Skeletal muscle tissue (tissue), 4 donors: ENCODE results near the gene MYCL. TPM values are rescaled to one million over a fixed set of nuclear protein-coding genes. Genes with fewer than 3 reads are reported as not detected.

Experiments
- H3K27ac ChIP-seq: one replicate; pipeline ENCODE4 v1.7.0; 2013; ENCODE audit warnings: mild to moderate bottlenecking, low read depth, low read length, inconsistent platforms
- H3K27me3 ChIP-seq, 3 donors: one replicate each; pipeline ENCODE4 v1.7.0; 2013; ENCODE audit warnings: low read length in 3 of 3; ENCODE audit not compliant: control insufficient read depth in 3 of 3, insufficient read depth in 3 of 3
- H3K36me3 ChIP-seq, 3 donors: one replicate each; pipeline ENCODE4 v1.7.0; 2013; ENCODE audit warnings: low read length in 3 of 3; ENCODE audit not compliant: control insufficient read depth in 3 of 3, insufficient read depth in 3 of 3
- H3K4me1 ChIP-seq, 3 donors: one replicate each; pipeline ENCODE4 v1.7.0; 2013; ENCODE audit warnings: low read length in 3 of 3, mild to moderate bottlenecking in 3 of 3; ENCODE audit not compliant: control insufficient read depth in 3 of 3, insufficient read depth in 3 of 3
- H3K4me3 ChIP-seq, 3 donors: one replicate each; pipeline ENCODE4 v1.7.0; 2013; ENCODE audit warnings: low read length in 3 of 3
- H3K9ac ChIP-seq, 3 donors: one replicate each; pipeline ENCODE4 v1.7.0; 2013; ENCODE audit warnings: low read length in 3 of 3, mild to moderate bottlenecking in 3 of 3, moderate library complexity in 2 of 3, low read depth in 1 of 3
- H3K9me3 ChIP-seq, 3 donors: one replicate each; pipeline ENCODE4 v1.7.0; 2013; ENCODE audit warnings: low read length in 3 of 3; ENCODE audit not compliant: control insufficient read depth in 3 of 3
- total RNA-seq: library from RNA; depleted of rRNA; stranded (reverse); fragments of >200 nt; gene quantifications from one replicate; pipeline ENCODE4 v1.2.3, GENCODE V29; 2014
- donor health status: Osteomylitis.

Gene MYCL
- total RNA-seq, 1 donor from 2014 or later: 1.0 TPM

DNA sequence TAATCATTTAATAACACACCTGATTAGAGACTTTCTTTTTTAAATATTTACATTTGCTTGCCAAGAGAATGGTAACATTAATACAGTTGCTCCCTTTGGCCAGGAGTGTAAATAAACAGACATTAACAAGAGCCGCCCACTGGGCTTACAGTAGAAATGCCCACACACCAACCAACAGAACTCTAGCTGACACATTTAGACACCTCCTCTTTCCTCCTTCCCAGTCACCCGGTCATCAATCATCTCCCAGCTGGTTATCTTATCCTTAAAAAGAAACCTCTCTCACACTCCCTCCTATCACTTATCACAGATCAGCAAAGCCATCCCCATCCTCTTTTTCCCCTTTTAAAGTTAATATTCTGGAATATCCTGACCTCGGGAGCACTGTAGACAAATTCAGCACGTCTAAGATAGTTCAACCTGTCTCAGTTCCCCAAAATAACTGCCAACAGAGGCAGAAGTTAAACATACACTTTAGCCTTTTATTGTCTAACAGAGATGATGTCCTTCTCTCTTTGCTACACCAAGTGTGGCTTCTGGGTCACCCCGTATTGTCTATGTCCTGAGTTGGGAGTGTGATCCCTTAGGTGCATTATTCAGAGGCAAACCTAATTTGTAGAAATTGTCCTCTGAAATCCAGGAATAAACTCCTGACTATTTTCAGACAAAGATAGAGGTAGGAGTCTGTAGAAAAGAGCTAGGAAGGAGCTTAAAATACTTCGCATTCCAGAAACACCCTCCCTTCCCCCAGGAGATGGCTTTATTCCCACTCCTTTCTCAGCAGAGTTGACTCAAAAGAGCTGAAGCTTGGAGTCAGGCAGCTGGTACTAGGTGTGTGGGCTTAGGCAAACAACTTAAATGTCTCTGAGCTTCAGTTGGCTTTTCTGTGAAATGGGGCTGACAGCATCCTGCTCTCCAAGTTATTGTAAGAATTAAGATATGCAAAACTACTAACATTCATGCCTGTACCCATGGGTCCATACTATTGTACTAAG lies 8.8 kb downstream of the MYCL start:
- Histone ChIP-seq H3K36me3 (no peaks in the 10 kb centered on the region), H3K27me3 (no peaks in the 10 kb centered on the region), H3K4me3 (no peak overlapping the region), H3K27ac (no peak overlapping the region), H3K9me3 (no peaks in the 10 kb centered on the region), H3K4me1 (peaks cover 0 to 3% (median 0%) of the 10 kb centered on the region in 3 donors), H3K9ac (no peak overlapping the region)

- no peaks in the 10 kb centered on the region for H3K36me3 ChIP-seq
- H3K4me1 ChIP-seq: peaks cover 0 to 2% (median 0%) of the 10 kb centered on the region in 3 donors
- no peak overlapping the region for H3K27ac ChIP-seq
- H3K27me3 ChIP-seq: no peaks in the 10 kb centered on the region
- H3K9me3 ChIP-seq: no peaks in the 10 kb centered on the region
- H3K9ac ChIP-seq: no peak overlapping the region
- no peak overlapping the region for H3K4me3 ChIP-seq
Measured at GRCh38 chr1:39890880-39891279, 10.8 kb downstream of the MYCL start.

- Histone ChIP-seq H3K9ac (no peak overlapping the region), H3K4me1 (no peaks in the 10 kb centered on the region), H3K4me3 (no peak overlapping the region), H3K36me3 (no peaks in the 10 kb centered on the region), H3K27me3 (no peaks in the 10 kb centered on the region), H3K9me3 (no peaks in the 10 kb centered on the region), H3K27ac (no peak overlapping the region)
Measured at GRCh38 chr1:39890273-39890672, 11.4 kb downstream of the MYCL start.

DNA sequence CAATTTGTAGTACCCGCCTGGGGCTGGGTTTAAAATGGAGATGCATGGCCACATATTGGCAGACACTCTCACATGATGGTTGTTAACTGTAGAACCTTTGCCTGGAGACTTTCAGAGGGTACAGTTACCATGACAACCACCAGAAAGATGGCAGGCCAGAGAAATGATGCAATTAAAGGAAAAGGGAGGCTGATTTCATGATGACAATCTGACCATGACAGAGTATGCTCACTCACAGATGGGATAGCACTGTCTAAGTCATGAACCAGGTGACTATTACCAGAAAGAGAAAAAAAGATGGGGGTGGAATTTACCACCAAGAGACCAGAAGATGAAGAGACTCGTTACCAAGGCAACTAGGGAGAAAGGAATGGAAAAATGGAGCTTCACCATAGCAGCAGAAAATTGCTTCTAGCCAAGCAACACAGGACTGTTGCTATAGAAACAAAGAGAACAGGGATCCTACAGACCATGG lies 14.9 kb downstream of the MYCL start:
- H3K4me1 ChIP-seq: peaks cover 10 to 14% (median 11%) of the 10 kb centered on the region in 3 donors
- H3K9ac ChIP-seq: no peak overlapping the region
- no peak overlapping the region for H3K4me3 ChIP-seq
- H3K27ac ChIP-seq: no peak overlapping the region
- no peaks in the 10 kb centered on the region for H3K9me3 ChIP-seq
- no peaks in the 10 kb centered on the region for H3K27me3 ChIP-seq
- no peaks in the 10 kb centered on the region for H3K36me3 ChIP-seq

DNA sequence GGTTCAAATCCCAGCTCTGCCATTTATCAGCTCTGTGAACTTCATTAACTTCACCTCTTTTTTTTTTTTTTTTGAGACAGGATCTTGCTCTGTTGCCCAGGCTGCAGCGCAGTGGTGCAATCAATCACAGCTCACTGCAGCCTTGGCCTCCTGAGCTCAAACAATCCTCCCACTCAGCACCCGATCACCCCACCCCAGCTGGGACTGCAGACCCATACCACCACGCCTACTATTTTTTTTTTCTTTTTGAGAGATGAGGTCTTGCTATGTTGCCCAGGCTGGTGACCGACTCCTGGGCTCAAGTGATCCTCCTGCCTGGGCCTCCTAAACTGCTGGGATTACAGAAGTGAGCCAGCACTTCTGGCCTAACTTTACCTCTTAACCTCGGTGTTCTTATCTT lies 16.2 kb downstream of the MYCL start:
- H3K9me3 ChIP-seq: no peaks in the 10 kb centered on the region
- no peaks in the 10 kb centered on the region for H3K36me3 ChIP-seq
- no peaks in the 10 kb centered on the region for H3K27me3 ChIP-seq
- no peak overlapping the region for H3K9ac ChIP-seq
- H3K4me3 ChIP-seq: no peak overlapping the region
- no peak overlapping the region for H3K27ac ChIP-seq
- H3K4me1 ChIP-seq: peaks cover 10 to 23% (median 13%) of the 10 kb centered on the region in 3 donors

DNA sequence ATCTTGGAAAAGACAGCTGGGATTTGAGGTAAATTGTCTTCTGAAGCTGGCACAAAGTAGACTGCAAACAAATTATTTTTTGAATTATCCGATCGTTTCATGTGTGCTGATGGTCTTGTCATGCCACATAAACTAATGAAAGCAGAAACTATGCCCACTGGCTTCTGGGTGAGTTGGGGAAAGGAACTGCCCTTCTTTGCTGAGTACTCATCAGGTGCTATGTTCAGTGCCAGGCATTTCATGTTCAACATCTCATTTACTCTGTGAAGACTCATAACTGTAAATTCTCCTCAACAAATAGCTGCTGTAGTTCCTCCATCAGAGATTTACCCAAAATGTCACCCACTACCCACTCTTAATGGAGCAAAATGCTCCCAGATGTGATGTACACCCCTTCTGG lies 19.6 kb downstream of the MYCL start:
- Histone ChIP-seq H3K27me3 (no peaks in the 10 kb centered on the region), H3K4me1 (peaks cover 15 to 30% (median 18%) of the 10 kb centered on the region in 3 donors), H3K9ac (peak overlapping the region; percentile 34 to 85 (median 77)), H3K36me3 (no peaks in the 10 kb centered on the region), H3K9me3 (no peaks in the 10 kb centered on the region), H3K4me3 (peak overlapping the region; percentile 86 to 100 (median 96)), H3K27ac (no peak overlapping the region)

DNA sequence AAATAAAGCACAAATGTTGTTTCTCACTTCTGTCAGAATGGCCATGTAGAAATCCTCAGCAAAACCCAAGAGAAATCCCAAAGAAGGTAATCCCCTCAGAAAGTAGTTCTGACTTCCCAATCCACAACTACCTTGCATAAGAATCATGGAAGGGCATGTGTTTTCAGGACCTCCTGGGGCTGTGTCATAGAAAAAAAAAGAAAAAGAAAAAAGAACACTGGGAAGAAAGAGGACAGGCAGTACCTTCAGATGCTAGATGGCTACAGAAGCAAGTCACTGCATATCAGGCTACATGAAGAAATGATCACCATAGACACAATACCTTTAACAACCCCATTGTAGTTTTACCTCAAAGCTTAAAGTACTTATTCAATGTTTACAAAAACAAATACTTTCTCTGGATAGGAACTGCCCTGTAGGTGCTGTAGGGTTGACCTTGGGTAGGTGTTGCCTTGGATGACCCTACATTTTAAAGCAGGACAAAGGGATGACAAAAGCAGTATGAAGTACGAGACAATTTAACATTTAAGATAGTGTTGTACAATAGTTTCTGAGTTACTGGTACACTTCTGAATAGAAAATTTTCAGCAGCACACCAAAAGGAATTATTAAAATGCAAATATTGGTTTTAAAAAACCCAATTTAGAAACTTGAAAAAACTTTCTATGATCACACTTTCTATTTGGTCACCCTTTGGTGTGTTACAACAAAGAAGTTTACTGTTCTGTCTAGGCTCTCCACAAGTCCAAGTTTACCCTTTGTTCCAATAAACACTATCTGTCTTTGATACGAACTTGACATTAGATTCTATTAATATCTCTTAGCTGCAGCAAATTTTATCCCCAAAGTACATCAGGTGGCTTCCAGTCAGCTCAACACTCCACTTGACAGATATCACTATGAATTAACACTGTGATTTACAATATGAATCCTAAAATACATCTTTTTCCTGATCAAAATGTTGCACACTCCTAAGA lies 23.4 kb downstream of the MYCL start:
- no peak overlapping the region for H3K4me3 ChIP-seq
- no peaks in the 10 kb centered on the region for H3K36me3 ChIP-seq
- H3K27ac ChIP-seq: no peak overlapping the region
- no peaks in the 10 kb centered on the region for H3K27me3 ChIP-seq
- peaks cover 15 to 30% (median 25%) of the 10 kb centered on the region in 3 donors for H3K4me1 ChIP-seq
- H3K9me3 ChIP-seq: no peaks in the 10 kb centered on the region
- H3K9ac ChIP-seq: no peak overlapping the region

- no peaks in the 10 kb centered on the region for H3K36me3 ChIP-seq
- no peaks in the 10 kb centered on the region for H3K9me3 ChIP-seq
- H3K9ac ChIP-seq: no peak overlapping the region
- no peak overlapping the region for H3K4me3 ChIP-seq
- H3K4me1 ChIP-seq: peaks cover 8 to 22% (median 19%) of the 10 kb centered on the region in 3 donors
- H3K27me3 ChIP-seq: no peaks in the 10 kb centered on the region
- no peak overlapping the region for H3K27ac ChIP-seq
Measured at GRCh38 chr1:39877231-39877778, 24.4 kb downstream of the MYCL start.

DNA sequence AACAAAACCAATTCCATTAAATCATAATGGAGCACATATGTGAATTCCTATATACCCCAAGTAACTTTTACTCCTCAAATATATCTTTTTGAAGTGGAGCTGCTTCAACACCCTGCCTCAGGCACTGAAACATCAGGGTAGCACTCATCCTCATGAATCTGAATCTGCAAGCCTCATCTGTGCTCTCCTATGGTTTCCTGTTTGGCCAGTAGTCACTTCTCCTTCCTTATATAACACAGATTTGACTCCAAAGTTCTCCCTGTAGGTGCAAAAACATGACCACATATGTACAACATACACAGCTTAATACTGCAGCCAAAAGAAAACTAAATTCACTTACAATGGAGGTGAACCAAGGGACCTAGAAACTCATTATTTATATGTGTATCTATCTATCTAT lies 25.6 kb downstream of the MYCL start:
- Histone ChIP-seq H3K9me3 (no peaks in the 10 kb centered on the region), H3K4me1 (peaks cover 5 to 12% (median 11%) of the 10 kb centered on the region in 3 donors), H3K27ac (no peak overlapping the region), H3K9ac (no peak overlapping the region), H3K27me3 (no peaks in the 10 kb centered on the region), H3K36me3 (no peaks in the 10 kb centered on the region), H3K4me3 (no peak overlapping the region)
